Body of pancreas (tissue), 4 donors: ENCODE measurements around the gene TULP4. TPM values are rescaled to one million over a fixed set of nuclear protein-coding genes. Genes with fewer than 3 reads are reported as not detected.
"Not testable (repeated sequence)": the region's sequence is repeated elsewhere in the genome, so short reads cannot be mapped to it uniquely, and the experiment has no call there.

Source experiments
- ATAC-seq: fragments of 150-250 bp; one replicate; pipeline ENCODE4 v1.9.1; 2016
- DNase-seq, 4 donors: peaks; one replicate each; pipeline ENCODE4 v3.0.0-alpha.2; 2019
- H3K27ac ChIP-seq, 4 donors: fragments of 200-600 bp; sonication (generic); 1 replicate in 3 of 4; 2 replicates in 1 of 4; pipeline versions ENCODE4 v1.5.1 to v1.6.1; 2016 to 2019; ENCODE audit warnings: mild to moderate bottlenecking in 1 of 4, mixed read lengths in 1 of 4, moderate library complexity in 1 of 4
- H3K27me3 ChIP-seq, 2 donors: fragments of 200-600 bp; sonication (generic); one replicate each; pipeline ENCODE4 v1.6.0; 2016; ENCODE audit warnings: mild to moderate bottlenecking in 1 of 2
- H3K36me3 ChIP-seq, 2 donors: fragments of 200-600 bp; sonication (generic); replicated peaks in 1 of 2; 2 replicates each; pipeline ENCODE4 v1.5.1; 2016; ENCODE audit warnings: low read depth in 2 of 2; ENCODE audit not compliant: insufficient read depth in 1 of 2
- H3K4me1 ChIP-seq: fragments of 200-600 bp; sonication (generic); one replicate; pipeline ENCODE4 v1.6.0; 2016
- H3K4me3 ChIP-seq, 2 donors: fragments of 200-600 bp; sonication (generic); 1 replicate in 1 of 2; 2 replicates in 1 of 2; pipeline ENCODE4 v1.5.1; 2016 to 2019
- H3K9me3 ChIP-seq, 3 donors: fragments of 200-600 bp; sonication (generic); 1 replicate in 2 of 3; 2 replicates in 1 of 3; pipeline ENCODE4 v1.5.1; 2016
- POLR2A ChIP-seq, 3 donors: fragments of 450-650 bp; IDR thresholded peaks; one replicate each; pipeline ENCODE4 v1.6.1; 2016; ENCODE audit warnings: antibody characterized with exemption in 3 of 3, mild to moderate bottlenecking in 2 of 3
- WGBS, 2 donors: methylation state at CpG; one replicate each; pipeline ENCODE4 v1.1.5; 2017; 5-methylcytosine and 5-hydroxymethylcytosine counted together
- intact Hi-C: fragments of 100-400 bp; cut with DNase I; formaldehyde crosslinking; loops from one replicate; pipeline ENCODE4 v1.15.1; 2023
- total RNA-seq, 2 donors: library from RNA; depleted of rRNA; stranded (reverse); fragments of >200 nt; gene quantifications; one replicate each; pipeline ENCODE4 v1.1.0, GENCODE V29; 2016
- TF ChIP-seq, protein P1 (sequence below), 7 experiments: fragments of 450-650 bp in 4 of 7; fragments of 200-600 bp in 3 of 7; sonication (generic) in 3 of 7; IDR thresholded peaks; one replicate each; pipeline ENCODE4 v1.5.1; 2016 to 2019; ENCODE audit warnings: antibody characterized with exemption in 7 of 7

The TULP4 gene
- total RNA-seq, 2 donors from 2014 or later = 81.2 to 92.3 TPM

DNA sequence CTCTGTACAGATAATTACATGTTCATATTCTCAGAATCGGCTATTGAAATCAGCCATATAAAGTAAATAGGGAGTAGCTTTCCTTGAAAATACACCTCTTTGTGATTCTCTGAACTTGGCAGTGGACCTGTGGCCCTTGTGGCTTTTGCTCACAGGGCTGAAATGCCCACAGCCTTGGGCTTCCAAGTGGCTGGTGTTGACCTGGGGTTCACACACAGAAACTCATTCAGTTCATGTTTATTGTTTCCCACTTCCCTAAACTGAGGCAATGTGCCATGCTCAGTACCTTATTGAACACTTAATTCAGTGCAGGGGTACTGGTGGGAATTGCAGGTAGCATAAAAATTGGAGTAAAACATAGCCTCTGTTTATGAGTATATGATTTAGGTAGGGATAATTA, 19.1 kb upstream of the TULP4 start:
- ATAC-seq = no peak
- Histone ChIP-seq H3K27ac (no peak overlapping the region), H3K9me3 (peaks cover 0 to 16% (median 0%) of the 10 kb centered on the region in 3 donors), H3K4me1 (no peaks in the 10 kb centered on the region), H3K27me3 (no peaks in the 10 kb centered on the region), H3K36me3 (no peaks in the 10 kb centered on the region), H3K4me3 (no peak overlapping the region)
- intact Hi-C loops = no loop called here
- DNase-seq = no peak
- 68 to 83% methylated on average over 1 of the region's 1 CpG for WGBS, 2 donors
- no peak for TF ChIP-seq POLR2A (IDR thresholded peaks at IDR 0.05)
- TF ChIP-seq, protein P1, sequence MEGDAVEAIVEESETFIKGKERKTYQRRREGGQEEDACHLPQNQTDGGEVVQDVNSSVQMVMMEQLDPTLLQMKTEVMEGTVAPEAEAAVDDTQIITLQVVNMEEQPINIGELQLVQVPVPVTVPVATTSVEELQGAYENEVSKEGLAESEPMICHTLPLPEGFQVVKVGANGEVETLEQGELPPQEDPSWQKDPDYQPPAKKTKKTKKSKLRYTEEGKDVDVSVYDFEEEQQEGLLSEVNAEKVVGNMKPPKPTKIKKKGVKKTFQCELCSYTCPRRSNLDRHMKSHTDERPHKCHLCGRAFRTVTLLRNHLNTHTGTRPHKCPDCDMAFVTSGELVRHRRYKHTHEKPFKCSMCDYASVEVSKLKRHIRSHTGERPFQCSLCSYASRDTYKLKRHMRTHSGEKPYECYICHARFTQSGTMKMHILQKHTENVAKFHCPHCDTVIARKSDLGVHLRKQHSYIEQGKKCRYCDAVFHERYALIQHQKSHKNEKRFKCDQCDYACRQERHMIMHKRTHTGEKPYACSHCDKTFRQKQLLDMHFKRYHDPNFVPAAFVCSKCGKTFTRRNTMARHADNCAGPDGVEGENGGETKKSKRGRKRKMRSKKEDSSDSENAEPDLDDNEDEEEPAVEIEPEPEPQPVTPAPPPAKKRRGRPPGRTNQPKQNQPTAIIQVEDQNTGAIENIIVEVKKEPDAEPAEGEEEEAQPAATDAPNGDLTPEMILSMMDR (IDR thresholded peaks at IDR 0.05) = no peak

DNA sequence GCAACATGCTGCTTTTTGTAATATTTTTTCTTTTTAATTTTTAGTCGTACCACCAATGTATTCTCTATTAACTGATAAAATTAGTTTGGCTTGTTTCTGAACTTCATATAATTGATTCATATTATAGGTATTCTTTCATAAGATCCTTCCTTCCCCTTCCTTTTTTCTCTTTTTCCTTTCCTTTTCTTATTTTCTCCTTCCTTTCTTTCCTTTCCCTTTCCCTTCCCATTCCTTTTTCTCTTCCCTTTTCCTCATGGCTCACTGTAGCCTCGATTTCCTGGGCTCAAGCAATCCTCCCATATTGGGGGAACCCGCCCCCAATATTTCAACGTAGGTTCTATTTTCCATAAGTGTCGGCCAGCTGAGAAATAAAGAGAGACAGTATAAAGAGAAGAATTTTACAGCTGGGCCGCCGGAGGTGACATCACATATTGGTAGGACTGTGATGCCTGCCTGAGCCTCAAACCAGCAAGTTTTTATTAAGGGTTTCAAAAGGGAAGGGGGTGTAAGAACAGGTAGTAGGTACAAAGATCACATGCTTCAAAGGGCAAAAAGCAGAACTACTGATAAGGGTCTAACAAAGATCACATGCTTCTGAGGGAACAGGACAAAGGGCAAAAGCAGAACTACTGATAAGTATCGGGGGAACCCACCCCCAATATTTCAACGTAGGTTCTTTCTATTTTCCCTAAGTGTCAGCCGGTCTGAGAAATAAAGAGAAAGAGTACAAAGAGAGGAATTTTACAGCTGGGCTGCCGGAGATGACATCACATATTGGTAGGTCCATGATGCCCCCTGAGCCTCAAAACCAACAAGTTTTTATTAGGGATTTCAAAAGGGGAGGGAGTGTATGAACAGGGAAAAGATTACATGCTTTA, 16.1 kb upstream of the TULP4 start:
- intact Hi-C loops, DNase-seq: not testable (repeated sequence)

DNA sequence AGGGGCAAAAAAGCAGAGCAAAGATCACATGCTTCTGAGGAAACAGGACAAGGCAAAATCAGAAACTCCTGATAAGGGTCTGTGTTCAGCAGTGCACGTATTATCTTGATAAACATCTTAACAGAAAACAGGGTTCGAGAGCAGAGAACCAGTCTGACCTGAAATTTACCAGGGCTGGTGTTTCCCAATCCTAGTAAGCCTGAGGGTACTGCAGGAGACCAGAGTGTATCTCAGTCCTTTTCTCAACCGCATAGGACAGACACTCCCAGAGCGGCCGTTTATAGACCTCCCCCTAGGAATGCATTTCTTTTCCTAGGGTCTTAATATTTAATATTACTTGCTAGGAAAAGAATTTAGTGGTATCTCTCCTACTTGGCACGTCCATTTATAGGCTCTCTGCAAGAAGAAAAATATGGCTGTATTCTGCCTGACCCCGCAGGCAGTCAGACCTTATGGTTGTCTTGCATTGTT, 15.4 kb upstream of the TULP4 start:
- H3K4me3 ChIP-seq, ATAC-seq, DNase-seq, H3K4me1 ChIP-seq, H3K27ac ChIP-seq, H3K36me3 ChIP-seq, H3K27me3 ChIP-seq, intact Hi-C loops: not testable (repeated sequence)
- peaks cover 0 to 16% (median 0%) of the 10 kb centered on the region in 3 donors for H3K9me3 ChIP-seq
- 95 to 97% methylated on average over 7 of the region's 7 CpGs for WGBS, 2 donors

More for the DNA sequence above, 16.1 kb upstream of the TULP4 start:
- peaks cover 0 to 16% (median 0%) of the 10 kb centered on the region in 3 donors for H3K9me3 ChIP-seq
- H3K4me3 ChIP-seq, H3K4me1 ChIP-seq, H3K27ac ChIP-seq, H3K36me3 ChIP-seq, H3K27me3 ChIP-seq, ATAC-seq: not testable (repeated sequence)
- WGBS, 2 donors = 92 to 94% methylated on average over 11 of the region's 11 CpGs

DNA sequence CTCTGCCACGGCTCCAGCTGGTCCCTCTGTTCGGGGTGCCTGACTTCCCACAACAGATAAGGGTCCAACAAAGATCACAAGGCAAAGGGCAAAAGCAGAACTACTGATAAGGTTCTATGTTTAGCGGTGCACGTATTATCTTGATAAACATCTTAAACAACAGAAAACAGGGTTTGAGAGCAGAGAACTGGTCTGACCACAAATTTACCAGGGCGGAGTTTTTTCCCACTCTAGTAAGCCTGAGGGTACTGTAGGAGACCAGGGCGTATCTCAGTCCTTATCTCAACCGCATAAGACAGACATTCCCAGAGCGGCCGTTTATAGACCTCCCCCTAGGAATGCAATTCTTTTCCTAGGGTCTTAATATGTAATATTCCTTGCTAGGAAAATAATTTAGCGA, 14.6 kb upstream of the TULP4 start:
- ATAC-seq, DNase-seq, H3K27me3 ChIP-seq, H3K4me3 ChIP-seq, H3K27ac ChIP-seq, intact Hi-C loops, H3K4me1 ChIP-seq, H3K36me3 ChIP-seq: not testable (repeated sequence)
- 94 to 95% methylated on average over 10 of the region's 10 CpGs for WGBS, 2 donors
- peaks cover 0 to 16% (median 0%) of the 10 kb centered on the region in 3 donors for H3K9me3 ChIP-seq

DNA sequence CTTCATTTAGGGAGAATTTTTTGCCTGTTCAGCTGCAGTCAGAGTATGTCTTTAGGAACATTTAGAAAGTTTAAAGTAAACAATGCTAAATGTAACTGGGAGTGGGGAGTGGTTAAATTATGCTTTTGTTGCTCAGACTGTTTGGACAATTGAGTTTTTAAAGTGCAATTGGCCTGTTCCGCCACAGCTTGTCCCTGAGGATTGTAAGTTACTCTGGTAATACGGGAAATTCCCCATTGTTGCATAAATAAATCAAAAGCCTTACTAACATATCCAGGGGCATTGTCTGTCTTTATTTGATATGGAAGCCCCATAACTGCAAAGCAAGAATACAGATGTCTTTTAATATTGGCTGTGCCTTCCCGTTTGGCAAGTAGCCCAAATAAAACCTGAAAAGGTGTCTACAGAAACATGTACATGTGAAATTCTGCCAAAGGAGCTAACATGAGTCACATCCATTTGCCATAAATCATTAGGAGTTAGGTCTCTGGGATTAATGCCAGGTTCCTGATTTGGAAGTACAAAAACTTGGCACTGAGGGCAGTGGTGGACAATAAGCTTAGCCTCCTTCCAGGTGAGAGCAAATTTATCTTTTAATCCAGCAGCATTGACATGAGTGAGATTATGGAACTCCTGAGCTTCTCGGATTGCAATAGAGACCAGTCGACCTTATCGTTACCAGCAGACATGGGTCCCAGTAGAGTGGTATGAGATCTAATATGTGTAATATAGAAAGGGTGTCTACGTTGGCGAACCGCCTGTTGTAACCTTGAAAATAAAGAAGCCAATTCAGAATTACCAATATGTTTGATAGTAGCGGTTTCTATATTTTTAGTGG, 11.7 kb upstream of the TULP4 start:
- Histone ChIP-seq H3K27ac (peak overlapping the region in 1 of 4 donors; percentile 39), H3K9me3 (peaks cover 0 to 16% (median 0%) of the 10 kb centered on the region in 3 donors)
- H3K36me3 ChIP-seq, H3K27me3 ChIP-seq, H3K4me1 ChIP-seq, intact Hi-C loops, H3K4me3 ChIP-seq: not testable (repeated sequence)
- 50 to 52% methylated on average over 10 of the region's 10 CpGs for WGBS, 2 donors
- peak; percentile 56 for ATAC-seq
- DNase-seq = peak; percentile 44 to 78 (median 67)

DNA sequence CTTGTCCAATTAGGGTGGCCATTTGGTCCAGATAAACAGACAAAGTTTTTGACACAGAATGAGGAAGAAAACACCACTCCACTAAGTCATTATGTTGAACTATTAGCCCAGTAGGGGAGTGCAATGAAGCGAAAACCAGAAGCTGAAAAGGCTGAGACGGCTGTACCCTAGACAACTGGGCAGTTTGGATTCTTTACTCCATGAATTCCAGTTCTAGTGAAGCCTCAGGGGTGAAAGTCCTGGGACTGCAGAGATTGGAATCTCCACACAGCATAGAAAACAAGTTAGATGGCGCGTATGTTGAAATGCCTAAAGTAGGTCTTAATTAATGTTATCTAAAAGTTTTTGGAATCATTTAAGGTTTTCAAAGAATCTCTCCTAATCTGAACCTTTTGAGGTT, 10.7 kb upstream of the TULP4 start:
- H3K4me1 ChIP-seq, DNase-seq, intact Hi-C loops, H3K27ac ChIP-seq, H3K27me3 ChIP-seq, H3K36me3 ChIP-seq, ATAC-seq, H3K4me3 ChIP-seq: not testable (repeated sequence)
- peaks cover 0 to 11% (median 0%) of the 10 kb centered on the region in 3 donors for H3K9me3 ChIP-seq
- 89 to 98% methylated on average over 4 of the region's 4 CpGs for WGBS, 2 donors

DNA sequence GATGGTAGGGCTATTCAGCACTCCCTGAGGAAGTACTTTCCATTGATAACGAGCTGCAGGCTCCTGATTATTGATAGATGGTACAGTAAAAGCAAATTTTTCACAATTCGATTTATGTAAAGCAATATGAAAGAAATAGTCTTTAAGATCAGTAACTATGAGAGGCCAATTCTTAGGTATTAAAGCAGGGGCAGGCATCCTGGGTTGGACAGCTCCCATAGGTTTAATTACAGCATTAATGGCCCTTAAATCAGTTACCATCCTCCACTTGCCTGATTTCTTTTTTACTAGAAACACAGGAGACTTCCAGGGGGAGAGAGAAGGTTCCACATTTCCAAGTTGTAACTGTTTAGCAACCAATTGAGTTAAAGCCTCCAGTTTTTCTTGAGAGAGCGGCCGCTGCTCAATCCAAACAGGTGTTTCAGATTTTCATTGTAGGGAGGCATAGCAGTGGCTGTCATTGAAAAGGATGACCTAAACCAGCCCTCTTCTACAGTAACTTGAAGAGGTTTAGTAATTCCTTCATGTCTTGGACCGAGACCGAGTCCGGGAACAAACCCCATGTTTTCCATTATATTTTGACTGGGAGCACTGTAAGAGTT, 10.0 kb upstream of the TULP4 start:
- H3K9me3 ChIP-seq, H3K36me3 ChIP-seq, H3K27ac ChIP-seq, intact Hi-C loops, DNase-seq, H3K4me1 ChIP-seq, ATAC-seq, H3K27me3 ChIP-seq, H3K4me3 ChIP-seq: not testable (repeated sequence)
- 79% methylated on average over 7 of the region's 7 CpGs for WGBS, 2 donors
